Spinal cord (tissue), 10 donors: ENCODE results near the gene KRTAP1-5. TPM values are rescaled to one million over a fixed set of nuclear protein-coding genes. Genes with fewer than 3 reads are reported as not detected.
"Not testable (repeated sequence)": the region's sequence is repeated elsewhere in the genome, so short reads cannot be mapped to it uniquely, and the experiment has no call there.

Experiments
- DNase-seq, 6 donors: peaks; one replicate each; pipeline versions ENCODE4 v3.0.0 to v3.0.0-alpha.2; 2013 to 2015; ENCODE audit warnings: low spot score in 6 of 6, low read depth in 4 of 6
- H3K27ac ChIP-seq: one replicate; pipeline ENCODE4 v1.5.1; 2013; ENCODE audit warnings: low read depth, low read length, control low read depth
- H3K27me3 ChIP-seq: one replicate; pipeline ENCODE4 v1.6.1; 2013; ENCODE audit warnings: low read length; ENCODE audit not compliant: control insufficient read depth, insufficient read depth
- H3K36me3 ChIP-seq: one replicate; pipeline ENCODE4 v1.6.1; 2013; ENCODE audit warnings: low read length; ENCODE audit not compliant: control insufficient read depth, insufficient read depth
- H3K4me1 ChIP-seq: one replicate; pipeline ENCODE4 v1.6.1; 2013; ENCODE audit warnings: low read length; ENCODE audit not compliant: control insufficient read depth, insufficient read depth
- H3K4me3 ChIP-seq: one replicate; pipeline ENCODE4 v1.5.1; 2013; ENCODE audit warnings: low read depth, low read length, control low read depth
- H3K9me3 ChIP-seq: one replicate; pipeline ENCODE4 v1.6.1; 2013; ENCODE audit warnings: low read length; ENCODE audit not compliant: control insufficient read depth, insufficient read depth
- WGBS: methylation state at CpG from one replicate; pipeline ENCODE4 v1.1.5; 2013; ENCODE audit warnings: missing lambda C conversion rate; ENCODE audit not compliant: insufficient coverage; 5-methylcytosine and 5-hydroxymethylcytosine counted together
- polyA plus RNA-seq, 2 donors: library from polyadenylated mRNA; unstranded; fragments of 120-200 nt; gene quantifications; one replicate each; pipeline ENCODE4 v1.2.1, GENCODE V29; 2013; ENCODE audit not compliant: insufficient read length in 2 of 2
- total RNA-seq, 2 donors: library from RNA; depleted of rRNA in 1 of 2; stranded (reverse); fragments of 120-200 nt in 1 of 2; fragments of >200 nt in 1 of 2; gene quantifications; one replicate each; pipeline versions ENCODE4 v1.2.3 to v1.2.4, GENCODE V29; 2013 to 2014
- donor health status: healthy.

The KRTAP1-5 gene
- total and polyA plus RNA-seq, 4 donors = not detected

- H3K27ac ChIP-seq = no peak overlapping the region
- H3K36me3 ChIP-seq = no peaks in the 10 kb centered on the region
- no CpG with 5 or more reads among the region's 4 CpGs for WGBS
- no peak for DNase-seq
- H3K9me3 ChIP-seq = no peaks in the 10 kb centered on the region
- H3K4me3 ChIP-seq = no peak overlapping the region
- H3K4me1 ChIP-seq = no peaks in the 10 kb centered on the region
- H3K27me3 ChIP-seq = no peaks in the 10 kb centered on the region
These were observed 36.4 kb upstream of the KRTAP1-5 start for GRCh38 chr17:41063449-41063848.

GRCh38 chr17:41061964-41062363, 35.0 kb upstream of the KRTAP1-5 start:
- Histone ChIP-seq H3K4me1 (no peaks in the 10 kb centered on the region), H3K9me3 (no peaks in the 10 kb centered on the region), H3K4me3 (no peak overlapping the region), H3K27ac (no peak overlapping the region), H3K36me3 (no peaks in the 10 kb centered on the region), H3K27me3 (no peaks in the 10 kb centered on the region)
- WGBS = 60% methylated on average over 1 of the region's 1 CpG
- DNase-seq = no peak

GRCh38 chr17:41060052-41060604, 33.1 kb upstream of the KRTAP1-5 start, which contains the start of gene KRTAP2-3:
KRTAP2-3 (minus strand) TSS chr17:41060114; CDS start chr17:41060050, 64 bp downstream.
- Histone ChIP-seq H3K4me3 (no peak within 1 kb of the TSS), H3K36me3 (no peaks in the 10 kb centered on the region), H3K4me1 (no peaks in the 10 kb centered on the region), H3K27ac (no peak within 1 kb of the TSS), H3K9me3 (no peaks in the 10 kb centered on the region), H3K27me3 (no peaks in the 10 kb centered on the region)
- 80% methylated on average over 4 of the region's 6 CpGs for WGBS
- DNase-seq = no peak

- H3K4me1 ChIP-seq, H3K27ac ChIP-seq, H3K4me3 ChIP-seq, H3K27me3 ChIP-seq, DNase-seq, H3K9me3 ChIP-seq, H3K36me3 ChIP-seq: not testable (repeated sequence)
- 42% methylated on average over 6 of the region's 31 CpGs for WGBS
These were observed 32.5 kb upstream of the KRTAP1-5 start for GRCh38 chr17:41059276-41060051.

- Histone ChIP-seq H3K27ac (no peak overlapping the region), H3K36me3 (no peaks in the 10 kb centered on the region), H3K4me3 (no peak overlapping the region), H3K4me1 (no peaks in the 10 kb centered on the region), H3K27me3 (no peaks in the 10 kb centered on the region), H3K9me3 (no peaks in the 10 kb centered on the region)
- WGBS = no CpG with 5 or more reads among the region's 5 CpGs
- no peak for DNase-seq
These were observed 31.7 kb upstream of the KRTAP1-5 start for GRCh38 chr17:41058741-41059140.

GRCh38 chr17:41057547-41057946, 30.5 kb upstream of the KRTAP1-5 start:
- Histone ChIP-seq H3K36me3 (no peaks in the 10 kb centered on the region), H3K4me3 (no peak overlapping the region), H3K4me1 (no peaks in the 10 kb centered on the region), H3K27me3 (no peaks in the 10 kb centered on the region), H3K9me3 (no peaks in the 10 kb centered on the region), H3K27ac (no peak overlapping the region)
- WGBS = no CpG with 5 or more reads among the region's 1 CpG
- no peak for DNase-seq

GRCh38 chr17:41055130-41055529, 28.1 kb upstream of the KRTAP1-5 start, which contains the start of gene KRTAP2-2:
KRTAP2-2 (minus strand) TSS chr17:41055230; CDS start chr17:41055211, 19 bp downstream.
- not testable (repeated sequence) for H3K9me3 ChIP-seq, DNase-seq, H3K36me3 ChIP-seq, H3K4me1 ChIP-seq, H3K27ac ChIP-seq, H3K4me3 ChIP-seq, H3K27me3 ChIP-seq
- WGBS = no CpG with 5 or more reads among the region's 6 CpGs

GRCh38 chr17:41054556-41054955, 27.5 kb upstream of the KRTAP1-5 start:
- not testable (repeated sequence) for H3K27ac ChIP-seq, H3K36me3 ChIP-seq, H3K9me3 ChIP-seq, DNase-seq, H3K4me1 ChIP-seq, H3K4me3 ChIP-seq, H3K27me3 ChIP-seq
- 77% methylated on average over 7 of the region's 9 CpGs for WGBS

GRCh38 chr17:41054025-41054424, 27.0 kb upstream of the KRTAP1-5 start:
- DNase-seq = no peak
- Histone ChIP-seq H3K4me3 (no peak overlapping the region), H3K4me1 (no peaks in the 10 kb centered on the region), H3K9me3 (no peaks in the 10 kb centered on the region), H3K36me3 (no peaks in the 10 kb centered on the region), H3K27me3 (no peaks in the 10 kb centered on the region), H3K27ac (no peak overlapping the region)
- WGBS = 90% methylated on average over 3 of the region's 4 CpGs

GRCh38 chr17:41052566-41052965, 25.6 kb upstream of the KRTAP1-5 start:
- Histone ChIP-seq H3K27me3 (no peaks in the 10 kb centered on the region), H3K4me1 (no peaks in the 10 kb centered on the region)
- DNase-seq = no peak

More at GRCh38 chr17:41052566-41052965, 25.6 kb upstream of the KRTAP1-5 start:
- no peak overlapping the region for H3K27ac ChIP-seq
- no peaks in the 10 kb centered on the region for H3K9me3 ChIP-seq
- no peaks in the 10 kb centered on the region for H3K36me3 ChIP-seq
- H3K4me3 ChIP-seq = no peak overlapping the region
